Measurements from ENCODE around the gene BOC.
"Not testable (repeated sequence)": the region's sequence is repeated elsewhere in the genome, so short reads cannot be mapped to it uniquely, and the experiment has no call there.

BOC gene

DNA sequence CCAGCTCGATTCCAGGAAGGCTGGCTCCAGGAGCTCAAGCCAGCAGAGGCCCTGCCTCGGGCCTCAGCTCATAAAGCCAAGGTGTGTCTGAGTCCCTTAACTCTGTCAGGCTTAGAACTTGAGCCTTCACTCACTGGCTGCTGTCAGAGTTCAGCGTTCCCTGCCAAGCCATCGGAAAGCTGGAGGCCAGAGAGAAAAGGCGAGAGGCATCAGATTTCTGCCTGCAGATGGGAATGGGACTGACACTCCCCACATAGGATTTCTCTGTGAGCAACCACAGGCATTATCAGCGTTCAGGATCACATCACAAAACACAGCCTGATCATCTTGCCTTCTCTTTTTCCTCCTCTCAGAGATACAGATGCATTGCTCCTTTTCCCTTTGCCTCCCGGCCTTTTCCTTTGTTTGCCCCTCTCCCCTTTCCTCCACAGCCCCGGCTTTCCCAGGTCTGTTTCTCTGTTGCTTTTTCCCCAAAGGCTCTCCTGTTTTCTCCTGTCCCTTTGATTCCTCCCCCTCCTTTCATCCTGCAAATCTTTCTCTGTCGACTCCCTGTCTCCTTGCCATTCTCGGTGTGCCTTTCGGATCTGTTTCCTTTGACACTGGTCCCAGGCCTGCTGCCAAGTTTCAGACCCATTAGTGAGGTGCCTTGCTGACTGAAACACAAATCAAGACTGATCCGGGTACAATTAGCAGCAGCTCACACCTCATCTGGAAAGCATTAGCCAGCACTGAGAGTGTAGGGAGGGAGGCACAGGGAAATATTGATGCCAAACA is 44.5 kb upstream of the BOC start:
- Mint-ChIP-seq H3K36me3 (ENCODE audit: low read depth) (no peaks in the 10 kb centered on the region), H3K4me1 (peaks cover 20% of the 10 kb centered on the region), H3K4me3 (peak overlapping the region in 2 of 3 experiments; percentile 44 to 55), H3K9me3 (no peaks in the 10 kb centered on the region), H3K27ac (no peak overlapping the region), H3K27me3 (ENCODE audit: low read depth) (peaks cover 10% of the 10 kb centered on the region)
- TF ChIP-seq, protein P1, sequence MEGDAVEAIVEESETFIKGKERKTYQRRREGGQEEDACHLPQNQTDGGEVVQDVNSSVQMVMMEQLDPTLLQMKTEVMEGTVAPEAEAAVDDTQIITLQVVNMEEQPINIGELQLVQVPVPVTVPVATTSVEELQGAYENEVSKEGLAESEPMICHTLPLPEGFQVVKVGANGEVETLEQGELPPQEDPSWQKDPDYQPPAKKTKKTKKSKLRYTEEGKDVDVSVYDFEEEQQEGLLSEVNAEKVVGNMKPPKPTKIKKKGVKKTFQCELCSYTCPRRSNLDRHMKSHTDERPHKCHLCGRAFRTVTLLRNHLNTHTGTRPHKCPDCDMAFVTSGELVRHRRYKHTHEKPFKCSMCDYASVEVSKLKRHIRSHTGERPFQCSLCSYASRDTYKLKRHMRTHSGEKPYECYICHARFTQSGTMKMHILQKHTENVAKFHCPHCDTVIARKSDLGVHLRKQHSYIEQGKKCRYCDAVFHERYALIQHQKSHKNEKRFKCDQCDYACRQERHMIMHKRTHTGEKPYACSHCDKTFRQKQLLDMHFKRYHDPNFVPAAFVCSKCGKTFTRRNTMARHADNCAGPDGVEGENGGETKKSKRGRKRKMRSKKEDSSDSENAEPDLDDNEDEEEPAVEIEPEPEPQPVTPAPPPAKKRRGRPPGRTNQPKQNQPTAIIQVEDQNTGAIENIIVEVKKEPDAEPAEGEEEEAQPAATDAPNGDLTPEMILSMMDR (IDR thresholded peaks at IDR 0.05; ENCODE audit: unreplicated experiment in 3 of 3): no peak

DNA sequence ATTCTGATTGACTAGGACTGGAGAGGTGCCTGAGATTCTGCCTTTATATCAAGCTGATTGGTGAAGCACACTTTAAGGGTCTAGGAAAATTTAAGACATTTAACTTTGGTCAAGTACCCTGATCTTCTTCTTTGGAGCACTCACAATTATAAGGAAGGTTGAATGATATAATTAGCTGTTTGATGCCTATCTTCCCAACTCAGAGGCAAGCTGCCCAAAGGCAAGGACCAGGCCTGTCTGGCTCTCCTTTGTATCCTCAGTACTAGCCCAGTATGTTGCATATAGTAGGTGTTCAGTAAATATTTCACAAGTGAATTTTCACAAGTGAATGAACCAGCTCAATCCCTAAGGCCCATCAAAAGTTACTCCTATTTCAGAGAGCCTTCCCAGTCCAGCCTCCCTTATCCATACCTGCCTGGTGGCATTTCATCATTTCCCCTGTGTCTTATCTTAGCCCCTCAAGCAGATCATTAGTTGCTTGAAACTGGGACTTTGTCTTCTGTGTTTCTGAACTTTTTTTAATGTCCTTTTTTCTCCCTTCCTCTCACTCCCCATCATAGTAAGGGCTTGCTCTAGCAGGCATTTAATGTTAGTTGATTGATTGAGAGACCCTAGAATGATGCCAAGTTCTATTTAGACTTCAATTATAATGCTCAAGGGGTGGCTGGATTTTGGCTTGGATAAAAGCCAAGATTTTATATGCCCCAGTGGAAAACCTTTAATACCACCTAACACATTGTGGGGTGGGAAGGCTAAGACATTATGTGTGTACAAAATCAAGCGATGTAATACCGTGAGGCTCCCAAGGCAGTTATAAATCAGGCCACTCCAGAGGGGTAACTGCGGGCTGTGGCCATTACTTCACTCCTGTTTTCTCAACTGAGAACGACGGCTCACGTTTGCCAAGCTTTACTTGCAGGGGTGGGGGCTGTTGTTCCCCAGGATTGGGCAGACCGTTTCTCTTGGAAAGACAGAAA is 43.2 kb upstream of the BOC start:
- peaks cover 10% of the 10 kb centered on the region for H3K27me3 Mint-ChIP-seq (ENCODE audit: low read depth)

DNA sequence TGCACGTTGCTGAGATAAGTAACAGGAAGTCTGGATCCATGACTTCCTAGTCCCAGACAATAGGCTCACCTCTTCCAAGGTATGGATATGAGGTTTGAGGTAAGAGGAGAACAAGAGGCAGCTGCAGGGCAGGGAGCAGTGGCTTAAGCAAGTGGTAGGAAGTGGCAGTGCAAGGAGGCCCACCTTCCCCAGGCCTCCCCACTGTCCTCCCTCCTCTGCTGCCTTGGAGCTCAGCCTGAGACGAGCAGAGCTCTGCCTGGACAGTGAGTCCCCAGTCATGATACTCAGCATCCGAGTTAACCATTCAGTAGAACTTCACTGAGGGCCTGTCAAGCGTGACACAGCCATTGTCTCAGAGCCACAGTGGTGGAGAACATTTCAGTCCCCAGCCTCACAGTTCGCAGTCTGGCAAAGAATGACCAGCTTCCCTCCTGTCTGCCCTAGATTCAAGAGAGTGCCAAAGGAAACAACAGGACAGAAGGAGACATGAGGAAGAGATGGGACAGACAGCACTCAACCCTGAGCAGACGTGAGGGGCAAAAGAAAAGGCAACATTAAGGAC is 41.4 kb upstream of the BOC start:
- Mint-ChIP-seq H3K27me3 (ENCODE audit: low read depth) (peaks cover 10% of the 10 kb centered on the region), H3K36me3 (ENCODE audit: low read depth) (no peaks in the 10 kb centered on the region), H3K4me3 (no peak overlapping the region), H3K9me3 (no peaks in the 10 kb centered on the region), H3K4me1 (peaks cover 12% of the 10 kb centered on the region), H3K27ac (no peak overlapping the region)
- TF ChIP-seq, protein P1 (IDR thresholded peaks at IDR 0.05; ENCODE audit: unreplicated experiment in 3 of 3): no peak

More for the DNA sequence above, 43.2 kb upstream of the BOC start:
- TF ChIP-seq, protein P1 (IDR thresholded peaks at IDR 0.05; ENCODE audit: unreplicated experiment in 3 of 3): no peak
- Mint-ChIP-seq H3K36me3 (ENCODE audit: low read depth) (no peaks in the 10 kb centered on the region), H3K9me3 (no peaks in the 10 kb centered on the region), H3K27ac (no peak overlapping the region), H3K4me3 (no peak overlapping the region), H3K4me1 (peaks cover 16% of the 10 kb centered on the region)

DNA sequence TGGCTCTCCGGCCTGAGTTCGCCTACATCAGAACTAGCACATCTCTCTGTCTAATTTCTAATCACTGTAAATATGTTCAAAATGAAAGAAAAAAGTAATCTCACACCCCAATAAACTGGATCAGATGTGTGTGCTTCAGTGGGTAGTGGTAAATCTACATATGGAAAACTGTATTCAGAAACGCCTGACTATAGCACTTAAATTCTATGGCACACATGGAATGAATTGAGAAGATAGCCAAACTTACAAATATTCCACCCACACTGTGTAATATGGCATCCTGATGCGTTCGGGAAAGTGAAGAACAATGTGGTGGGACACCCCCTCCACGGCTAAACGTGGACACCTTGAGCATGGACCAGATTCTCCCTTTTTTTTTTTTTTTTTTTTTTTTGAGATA is 40.6 kb upstream of the BOC start:
- Mint-ChIP-seq H3K4me3 (no peak overlapping the region), H3K9me3 (no peaks in the 10 kb centered on the region), H3K27ac (no peak overlapping the region), H3K27me3 (ENCODE audit: low read depth) (peaks cover 10% of the 10 kb centered on the region), H3K36me3 (ENCODE audit: low read depth) (no peaks in the 10 kb centered on the region), H3K4me1 (peaks cover 8% of the 10 kb centered on the region)
- TF ChIP-seq, protein P1 (IDR thresholded peaks at IDR 0.05; ENCODE audit: unreplicated experiment in 3 of 3): no peak

DNA sequence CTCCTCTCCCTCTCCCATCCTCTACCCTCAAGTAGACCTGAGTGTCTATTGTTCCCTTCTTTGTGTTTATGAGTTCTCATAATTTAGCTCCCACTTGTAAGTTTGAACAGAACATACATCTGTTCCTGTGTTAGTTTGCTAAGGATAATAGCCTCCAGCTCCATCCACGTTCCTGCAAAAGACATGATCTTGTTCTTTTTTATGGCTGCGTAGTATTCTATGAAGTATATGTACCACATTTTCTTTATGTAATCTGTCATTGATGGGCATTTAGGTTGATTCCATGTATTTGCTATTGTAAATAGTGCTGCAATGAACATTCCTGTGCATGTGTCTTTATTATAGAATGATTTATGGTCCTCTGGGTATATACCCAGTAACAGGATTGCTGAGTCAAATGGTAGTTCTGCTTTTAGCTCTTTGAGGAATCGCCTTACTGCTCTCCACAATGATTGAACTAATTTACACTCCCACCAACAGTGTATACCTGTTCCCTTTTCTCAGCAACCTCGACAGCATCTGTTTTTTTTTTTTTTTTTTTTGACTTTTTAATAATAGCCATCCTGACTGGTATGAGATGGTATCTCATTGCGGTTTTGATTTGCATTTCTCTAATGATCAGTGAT is 39.6 kb upstream of the BOC start:
- H3K4me3 Mint-ChIP-seq; H3K4me1 Mint-ChIP-seq; H3K27me3 Mint-ChIP-seq (ENCODE audit: low read depth); H3K36me3 Mint-ChIP-seq (ENCODE audit: low read depth); H3K9me3 Mint-ChIP-seq: not testable (repeated sequence)
- peak overlapping the region in 2 of 3 experiments; percentile 55 to 61 for H3K27ac Mint-ChIP-seq

DNA sequence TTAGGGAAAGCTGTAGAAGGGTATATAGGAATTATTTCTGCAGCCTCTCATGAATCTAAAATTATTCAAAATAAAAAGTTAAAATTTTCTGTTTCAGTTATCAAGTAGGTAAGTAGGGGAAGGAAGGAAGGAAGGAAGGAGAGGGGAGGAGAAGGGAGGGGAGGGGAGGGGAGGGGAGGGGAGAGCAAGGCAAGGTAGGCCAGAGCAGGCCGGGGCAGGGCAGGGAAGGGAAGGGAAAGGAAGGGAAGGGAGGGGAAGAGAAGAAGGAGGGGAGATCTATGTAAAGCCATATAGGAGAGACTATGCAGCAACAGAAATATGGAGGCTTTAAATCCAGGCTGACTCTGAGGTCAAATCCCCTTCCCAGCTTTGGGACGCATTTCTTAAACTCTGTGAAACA is 38.3 kb upstream of the BOC start:
- TF ChIP-seq, protein P1 (IDR thresholded peaks at IDR 0.05; ENCODE audit: unreplicated experiment in 3 of 3): no peak
- Mint-ChIP-seq H3K36me3 (ENCODE audit: low read depth) (no peaks in the 10 kb centered on the region), H3K27me3 (ENCODE audit: low read depth) (peaks cover 10% of the 10 kb centered on the region), H3K9me3 (no peaks in the 10 kb centered on the region), H3K27ac (no peak overlapping the region), H3K4me1 (peaks cover 8% of the 10 kb centered on the region), H3K4me3 (no peak overlapping the region)
